Adrenal gland (tissue), 12 donors: ENCODE measurements around the gene VPS25. TPM values are rescaled to one million over a fixed set of nuclear protein-coding genes. Genes with fewer than 3 reads are reported as not detected.
A peak's percentile ranks its signal among the peaks of the same experiment; 100 is the strongest.

Source experiments
- DNase-seq, 7 donors: peaks; one replicate each; pipeline ENCODE4 v3.0.0-alpha.2; 2019 to 2020
- H3K27ac ChIP-seq, 5 donors: fragments of 200-600 bp; sonication (generic) in 4 of 5; 1 replicate in 3 of 5; 2 replicates in 2 of 5; pipeline versions ENCODE4 v1.5.1 to v1.8.0; 2016 to 2020; ENCODE audit warnings: mild to moderate bottlenecking in 1 of 5
- H3K27me3 ChIP-seq: fragments of 200-600 bp; 2 replicates; pipeline ENCODE4 v1.8.0; 2021
- H3K36me3 ChIP-seq, 2 donors: fragments of 200-600 bp; replicated peaks in 1 of 2; 1 replicate in 1 of 2; 2 replicates in 1 of 2; pipeline versions ENCODE4 v1.5.1 to v1.8.0; 2018 to 2022
- H3K4me1 ChIP-seq, 2 donors: fragments of 200-600 bp; replicated peaks in 1 of 2; 1 replicate in 1 of 2; 2 replicates in 1 of 2; pipeline versions ENCODE4 v1.5.1 to v1.8.0; 2018 to 2021
- H3K4me3 ChIP-seq, 4 donors: fragments of 200-600 bp; sonication (generic) in 3 of 4; one replicate each; pipeline ENCODE4 v1.5.1; 2016 to 2018
- H3K9me3 ChIP-seq, 3 donors: fragments of 200-600 bp; sonication (generic) in 1 of 3; replicated peaks in 1 of 3; 1 replicate in 2 of 3; 2 replicates in 1 of 3; pipeline versions ENCODE4 v1.5.1 to v1.8.0; 2016 to 2021
- POLR2A ChIP-seq, 2 donors: fragments of 450-650 bp; IDR thresholded peaks; one replicate each; pipeline ENCODE4 v1.6.1; 2017; ENCODE audit warnings: antibody characterized with exemption in 2 of 2, mild to moderate bottlenecking in 2 of 2, moderate library complexity in 1 of 2
- WGBS, 4 donors: extraction: QIAGEN DNeasy Blood & Tissue Kit in 2 of 4; methylation state at CpG; one replicate each; pipeline versions ENCODE4 v1.1.5 to v1.1.7; 2013 to 2017; 5-methylcytosine and 5-hydroxymethylcytosine counted together
- intact Hi-C, 2 donors: fragments of 100-400 bp; cut with DNase I; formaldehyde crosslinking; loops; one replicate each; pipeline versions ENCODE4 v1.14.1 to v1.15.0; 2022 to 2023
- polyA plus RNA-seq, 3 donors: library from polyadenylated mRNA; stranded (reverse); fragments of 200-250 nt in 2 of 3; fragments of 350-450 nt in 1 of 3; fragmentation: Illumina TruSeq in 1 of 3; extraction: RNeasy Lipid Tissue Mini Kit (QIAGEN cat#74804) in 1 of 3; gene quantifications; one replicate each; pipeline ENCODE4 v1.2.3, GENCODE V29; 2013 to 2014
- total RNA-seq, 9 donors: library from RNA; depleted of rRNA in 4 of 9; stranded (reverse); fragments of >200 nt in 4 of 9; fragments of 120-200 nt in 1 of 9; fragmentation: NEBNext Ultra II Directional in 1 of 9; extraction: Animal tissue kit (Norgen Biotek cat#: 25700) in 1 of 9; gene quantifications; one replicate each; pipeline versions ENCODE4 v1.1.0 to v1.2.4, GENCODE V29; 2013 to 2023
- TF ChIP-seq, protein P1 (sequence below), 6 experiments: fragments of 450-650 bp in 4 of 6; fragments of 200-600 bp in 2 of 6; sonication (generic) in 1 of 6; IDR thresholded peaks; 1 replicate in 5 of 6; 2 replicates in 1 of 6; pipeline versions ENCODE4 v1.5.1 to v1.8.0; 2016 to 2021; ENCODE audit warnings: antibody characterized with exemption in 6 of 6, mild to moderate bottlenecking in 2 of 6, moderate library complexity in 1 of 6
- donor health status: healthy with polysubstance abuse.
- donor health status: Bipolar disorder and iron deficiency.
- donor health status: DM: yes; HTN: yes; CAD: no.
- donor health status: DM: no; HTN: no; CAD: no.
- donor health status: DM: no; HTN: no; CAD: no.
- donor health status: DM: yes; HTN: yes; CAD: no.

Gene VPS25
- total and polyA plus RNA-seq, 12 donors = 25.7 to 135 (median 51.6) TPM

DNA sequence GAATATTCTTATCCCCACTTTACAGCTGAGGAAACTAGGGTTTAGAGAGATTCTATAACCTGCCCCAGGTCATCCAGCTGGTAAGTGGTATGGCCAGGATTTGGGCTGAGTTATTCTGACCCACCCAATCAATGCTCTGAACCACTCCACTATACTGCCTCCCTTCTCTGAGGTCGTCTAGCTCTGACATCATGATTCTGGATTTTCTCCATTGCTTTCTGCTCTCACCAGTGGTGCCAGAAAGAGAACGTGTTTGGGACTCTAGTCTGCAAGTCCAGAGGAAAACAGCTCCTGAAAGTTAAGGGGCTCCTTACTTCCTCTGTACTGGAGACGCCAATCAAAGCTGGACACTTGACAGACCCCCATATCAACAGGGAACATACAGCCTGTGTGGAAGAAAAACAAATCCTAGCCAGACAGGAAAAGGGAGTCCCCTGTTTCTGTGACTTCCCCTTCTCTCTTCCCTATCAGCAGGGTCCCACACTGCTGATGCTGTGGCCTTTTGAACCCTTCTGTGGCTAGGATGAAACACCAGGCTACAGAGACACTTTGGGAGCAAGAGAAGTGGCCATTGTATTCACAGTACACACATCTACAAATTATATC, 22.4 kb upstream of the VPS25 start:
- Histone ChIP-seq H3K9me3 (no peaks in the 10 kb centered on the region), H3K27me3 (no peaks in the 10 kb centered on the region), H3K4me3 (no peak overlapping the region), H3K4me1 (peaks cover 0 to 13% of the 10 kb centered on the region in 2 donors), H3K36me3 (no peaks in the 10 kb centered on the region), H3K27ac (peak overlapping the region in 1 of 5 donors; percentile 40)
- TF ChIP-seq POLR2A (IDR thresholded peaks at IDR 0.05) = no peak
- TF ChIP-seq, protein P1, sequence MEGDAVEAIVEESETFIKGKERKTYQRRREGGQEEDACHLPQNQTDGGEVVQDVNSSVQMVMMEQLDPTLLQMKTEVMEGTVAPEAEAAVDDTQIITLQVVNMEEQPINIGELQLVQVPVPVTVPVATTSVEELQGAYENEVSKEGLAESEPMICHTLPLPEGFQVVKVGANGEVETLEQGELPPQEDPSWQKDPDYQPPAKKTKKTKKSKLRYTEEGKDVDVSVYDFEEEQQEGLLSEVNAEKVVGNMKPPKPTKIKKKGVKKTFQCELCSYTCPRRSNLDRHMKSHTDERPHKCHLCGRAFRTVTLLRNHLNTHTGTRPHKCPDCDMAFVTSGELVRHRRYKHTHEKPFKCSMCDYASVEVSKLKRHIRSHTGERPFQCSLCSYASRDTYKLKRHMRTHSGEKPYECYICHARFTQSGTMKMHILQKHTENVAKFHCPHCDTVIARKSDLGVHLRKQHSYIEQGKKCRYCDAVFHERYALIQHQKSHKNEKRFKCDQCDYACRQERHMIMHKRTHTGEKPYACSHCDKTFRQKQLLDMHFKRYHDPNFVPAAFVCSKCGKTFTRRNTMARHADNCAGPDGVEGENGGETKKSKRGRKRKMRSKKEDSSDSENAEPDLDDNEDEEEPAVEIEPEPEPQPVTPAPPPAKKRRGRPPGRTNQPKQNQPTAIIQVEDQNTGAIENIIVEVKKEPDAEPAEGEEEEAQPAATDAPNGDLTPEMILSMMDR (IDR thresholded peaks at IDR 0.05) = no peak
- intact Hi-C loops = no loop called here
- no peak for DNase-seq
- 14 to 30% (median 23%) methylated on average over 2 to 3 of the region's 3 CpGs for WGBS, 4 donors

DNA sequence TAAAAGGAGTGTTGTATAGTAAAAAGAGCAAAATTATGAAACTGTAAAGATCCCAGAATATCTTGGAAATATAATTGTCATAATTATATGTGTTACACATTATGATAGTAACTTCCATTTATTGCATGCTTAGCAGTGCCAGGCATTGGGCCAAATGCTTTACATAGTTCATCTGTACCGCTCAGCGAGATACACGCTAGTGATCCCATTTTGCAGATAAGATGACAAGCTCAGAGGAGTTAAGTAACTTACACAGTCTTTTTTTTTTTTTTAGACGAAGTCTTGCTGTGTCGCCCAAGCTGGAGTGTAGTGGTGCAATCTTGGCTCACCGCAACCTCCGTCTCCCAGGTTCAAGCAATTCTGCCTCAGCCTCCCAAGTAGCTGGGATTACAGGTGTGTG, 21.6 kb upstream of the VPS25 start:
- Histone ChIP-seq H3K9me3 (no peaks in the 10 kb centered on the region), H3K27ac (no peak overlapping the region), H3K4me3 (no peak overlapping the region), H3K27me3 (no peaks in the 10 kb centered on the region), H3K36me3 (no peaks in the 10 kb centered on the region), H3K4me1 (peaks cover 0 to 13% of the 10 kb centered on the region in 2 donors)
- DNase-seq = peak in 1 of 7 donors; percentile 10
- TF ChIP-seq, protein P1 (IDR thresholded peaks at IDR 0.05) = no peak
- TF ChIP-seq POLR2A (IDR thresholded peaks at IDR 0.05) = no peak
- intact Hi-C loops = no loop called here
- WGBS, 4 donors = 62 to 73% (median 68%) methylated on average over 7 of the region's 7 CpGs

DNA sequence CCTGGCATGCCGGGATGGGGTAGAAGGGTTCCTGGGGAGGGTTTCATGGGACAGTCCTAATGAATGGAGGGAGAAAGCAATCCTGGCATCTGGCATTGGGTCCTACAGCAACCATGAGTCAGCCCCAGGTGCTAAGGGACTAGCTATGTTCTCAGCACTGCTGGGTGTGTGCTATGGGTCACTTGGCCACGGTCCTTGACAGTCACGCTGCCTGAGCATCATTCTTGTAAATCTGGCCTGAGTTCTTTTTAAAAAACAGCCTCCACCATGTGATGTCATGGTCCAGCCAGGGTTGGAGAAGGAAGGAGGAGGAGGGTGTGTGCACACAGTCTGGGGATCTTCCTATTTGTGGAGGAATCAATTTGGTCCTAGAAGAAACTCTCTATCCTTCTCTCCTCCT, 18.5 kb upstream of the VPS25 start:
- DNase-seq = no peak

GRCh38 chr17:42759982-42760651, 13.1 kb upstream of the VPS25 start:
- WGBS, 4 donors = 43 to 51% (median 47%) methylated on average over 10 to 11 of the region's 11 CpGs
- intact Hi-C loops = loop anchor here (5.0 kb wide), 1 partner anchor 38 kb away; no protein-coding TSS in a partner anchor
- TF ChIP-seq, protein P1 (IDR thresholded peaks at IDR 0.05) = no peak
- TF ChIP-seq POLR2A (IDR thresholded peaks at IDR 0.05) = no peak
- Histone ChIP-seq H3K27ac (no peak overlapping the region), H3K4me3 (peak overlapping the region in 1 of 4 donors; percentile 59), H3K36me3 (no peaks in the 10 kb centered on the region), H3K9me3 (no peaks in the 10 kb centered on the region), H3K27me3 (no peaks in the 10 kb centered on the region), H3K4me1 (peaks cover 9 to 17% of the 10 kb centered on the region in 2 donors)
- no peak for DNase-seq

More for the DNA sequence above, 18.5 kb upstream of the VPS25 start:
- intact Hi-C loops = no loop called here
- no peak for TF ChIP-seq POLR2A (IDR thresholded peaks at IDR 0.05)
- TF ChIP-seq, protein P1 (IDR thresholded peaks at IDR 0.05) = no peak
- Histone ChIP-seq H3K4me1 (peaks cover 0 to 6% of the 10 kb centered on the region in 2 donors), H3K36me3 (no peaks in the 10 kb centered on the region), H3K27ac (no peak overlapping the region), H3K27me3 (no peaks in the 10 kb centered on the region), H3K4me3 (no peak overlapping the region), H3K9me3 (no peaks in the 10 kb centered on the region)
- 69 to 80% (median 73%) methylated on average over 1 to 3 of the region's 3 CpGs for WGBS, 4 donors
